ENCODE measurements around the gene GRAMD2A.

GRCh38 chr15:72176743-72177142 lies 20.8 kb downstream of the GRAMD2A start:
- no peak for TF ChIP-seq POLR2A (IDR thresholded peaks at IDR 0.05)
- TF ChIP-seq, protein P1, sequence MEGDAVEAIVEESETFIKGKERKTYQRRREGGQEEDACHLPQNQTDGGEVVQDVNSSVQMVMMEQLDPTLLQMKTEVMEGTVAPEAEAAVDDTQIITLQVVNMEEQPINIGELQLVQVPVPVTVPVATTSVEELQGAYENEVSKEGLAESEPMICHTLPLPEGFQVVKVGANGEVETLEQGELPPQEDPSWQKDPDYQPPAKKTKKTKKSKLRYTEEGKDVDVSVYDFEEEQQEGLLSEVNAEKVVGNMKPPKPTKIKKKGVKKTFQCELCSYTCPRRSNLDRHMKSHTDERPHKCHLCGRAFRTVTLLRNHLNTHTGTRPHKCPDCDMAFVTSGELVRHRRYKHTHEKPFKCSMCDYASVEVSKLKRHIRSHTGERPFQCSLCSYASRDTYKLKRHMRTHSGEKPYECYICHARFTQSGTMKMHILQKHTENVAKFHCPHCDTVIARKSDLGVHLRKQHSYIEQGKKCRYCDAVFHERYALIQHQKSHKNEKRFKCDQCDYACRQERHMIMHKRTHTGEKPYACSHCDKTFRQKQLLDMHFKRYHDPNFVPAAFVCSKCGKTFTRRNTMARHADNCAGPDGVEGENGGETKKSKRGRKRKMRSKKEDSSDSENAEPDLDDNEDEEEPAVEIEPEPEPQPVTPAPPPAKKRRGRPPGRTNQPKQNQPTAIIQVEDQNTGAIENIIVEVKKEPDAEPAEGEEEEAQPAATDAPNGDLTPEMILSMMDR (IDR thresholded peaks at IDR 0.05), result no peak
